Spleen (tissue), 3 donors: Measurements from ENCODE around the gene ALK.

Experiments
- POLR2A ChIP-seq, 3 donors: fragments of 450-650 bp; IDR thresholded peaks; one replicate each; pipeline ENCODE4 v1.5.1; 2017; ENCODE audit warnings: antibody characterized with exemption in 3 of 3, mild to moderate bottlenecking in 1 of 3
- POLR2AphosphoS5 ChIP-seq, 3 donors: sonication (generic); formaldehyde crosslinking; IDR thresholded peaks; one replicate each; pipeline ENCODE4 v1.5.1; 2017; ENCODE audit warnings: antibody characterized with exemption in 3 of 3

DNA sequence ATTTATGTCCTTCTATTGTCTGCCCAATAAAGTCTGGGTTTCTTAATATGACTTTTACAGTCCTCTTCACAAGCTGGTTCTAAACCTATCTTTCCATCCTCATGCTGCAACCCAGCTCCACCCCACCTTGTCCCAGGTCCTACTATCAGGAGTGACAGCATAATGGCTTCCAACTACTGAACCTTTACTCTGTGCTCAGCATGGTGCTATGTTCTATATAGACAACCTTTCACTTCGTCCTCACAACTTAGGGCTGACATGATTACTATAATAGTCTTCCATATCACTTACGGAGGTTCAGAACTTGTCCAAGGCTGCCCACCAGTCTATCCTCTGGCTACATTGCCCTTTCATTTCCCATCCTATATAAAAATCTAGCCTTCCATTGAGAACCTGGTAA is 256.8 kb downstream of the ALK start:
- TF ChIP-seq POLR2A (IDR thresholded peaks at IDR 0.05) (no peak), POLR2AphosphoS5 (IDR thresholded peaks at IDR 0.05) (no peak)
